HFFc6 (cell line): ENCODE data around the gene SSBP4. TPM values are rescaled to one million over a fixed set of nuclear protein-coding genes. Genes with fewer than 3 reads are reported as not detected.
A peak's percentile ranks its signal among the peaks of the same experiment; 100 is the strongest.

Experiments
- DNase-seq: peaks from one replicate; pipeline ENCODE4 v3.0.0-alpha.2; 2018
- H3K27ac Mint-ChIP-seq: 2 replicates; pipeline ENCODE4 v1.8.0; 2020; ENCODE audit warnings: mild to moderate bottlenecking, mixed read lengths
- H3K27me3 Mint-ChIP-seq: 2 replicates; pipeline ENCODE4 v1.8.0; 2021; ENCODE audit warnings: mild to moderate bottlenecking, moderate library complexity, mixed read lengths; ENCODE audit not compliant: insufficient read depth
- H3K36me3 Mint-ChIP-seq: 2 replicates; pipeline ENCODE4 v1.8.0; 2021; ENCODE audit warnings: low read depth, mixed read lengths
- H3K4me1 Mint-ChIP-seq: 2 replicates; pipeline ENCODE4 v1.8.0; 2020; ENCODE audit warnings: low read depth, mixed read lengths
- H3K4me3 Mint-ChIP-seq: 2 replicates; pipeline ENCODE4 v1.8.0; 2020; ENCODE audit warnings: mild to moderate bottlenecking, moderate library complexity, mixed read lengths
- H3K9me3 Mint-ChIP-seq: 2 replicates; pipeline ENCODE4 v1.8.0; 2020; ENCODE audit warnings: mild to moderate bottlenecking, mixed read lengths
- CTCF ChIP-seq: fragments of 200-600 bp; sonication (generic); IDR thresholded peaks from 2 replicates; pipeline ENCODE4 v1.5.0; 2021; ENCODE audit warnings: antibody characterized with exemption, mild to moderate bottlenecking
- total RNA-seq, 6 experiments: library from RNA; stranded (reverse); fragmentation: NEBNext Ultra II Directional; extraction: Animal tissue kit (Norgen Biotek cat#: 25700); gene quantifications; 2 replicates in 1 of 6; 3 replicates in 5 of 6; pipeline ENCODE4 v1.2.3, GENCODE V29; 2021

The SSBP4 gene
- total RNA-seq, 6 experiments from 2014 or later, result 76.4 to 84.3 (median 80.4) TPM

- Mint-ChIP-seq H3K27me3 (peaks cover 21% of the 10 kb centered on the region), H3K36me3 (peaks cover 14% of the 10 kb centered on the region), H3K4me3 (peak overlapping the region; percentile 57), H3K27ac (no peak overlapping the region), H3K9me3 (peaks cover 8% of the 10 kb centered on the region), H3K4me1 (peaks cover 16% of the 10 kb centered on the region)
- TF ChIP-seq CTCF, result no peak
- DNase-seq, result no peak
These were observed 15.4 kb downstream of the SSBP4 start for GRCh38 chr19:18434411-18435175.

GRCh38 chr19:18435178-18435841 is 16.1 kb downstream of the SSBP4 start:
- peaks cover 19% of the 10 kb centered on the region for H3K4me1 Mint-ChIP-seq
- peaks cover 8% of the 10 kb centered on the region for H3K9me3 Mint-ChIP-seq
- no peak for TF ChIP-seq CTCF
- DNase-seq, result no peak
- peaks cover 21% of the 10 kb centered on the region for H3K27me3 Mint-ChIP-seq
- H3K36me3 Mint-ChIP-seq, result peaks cover 14% of the 10 kb centered on the region
- 0 out of 2 replicates have a peak overlapping the region, but pooled peaks have one; percentile 57 for H3K4me3 Mint-ChIP-seq
- H3K27ac Mint-ChIP-seq, result no peak overlapping the region

- Mint-ChIP-seq H3K27ac (no peak overlapping the region; the same call in 1 of the 2 replicates), H3K9me3 (peaks cover 8% of the 10 kb centered on the region), H3K4me3 (peak overlapping the region; percentile 62), H3K4me1 (peaks cover 19% of the 10 kb centered on the region), H3K27me3 (peaks cover 23% of the 10 kb centered on the region), H3K36me3 (peaks cover 14% of the 10 kb centered on the region)
- no peak for DNase-seq
- TF ChIP-seq CTCF, result no peak
These were observed 16.9 kb downstream of the SSBP4 start for GRCh38 chr19:18435842-18436670.

GRCh38 chr19:18436671-18437490 is 17.7 kb downstream of the SSBP4 start:
- H3K4me1 Mint-ChIP-seq, result peaks cover 19% of the 10 kb centered on the region
- peak; percentile 49 for DNase-seq
- peaks cover 8% of the 10 kb centered on the region for H3K9me3 Mint-ChIP-seq
- H3K27ac Mint-ChIP-seq, result no peak overlapping the region; the same call in 1 of the 2 replicates
- peak; percentile 47 for TF ChIP-seq CTCF
- peaks cover 23% of the 10 kb centered on the region for H3K27me3 Mint-ChIP-seq
- peak overlapping the region; percentile 67 for H3K4me3 Mint-ChIP-seq
- peaks cover 14% of the 10 kb centered on the region for H3K36me3 Mint-ChIP-seq
